Measurements from ENCODE around the gene TREM1.

Gene TREM1

DNA sequence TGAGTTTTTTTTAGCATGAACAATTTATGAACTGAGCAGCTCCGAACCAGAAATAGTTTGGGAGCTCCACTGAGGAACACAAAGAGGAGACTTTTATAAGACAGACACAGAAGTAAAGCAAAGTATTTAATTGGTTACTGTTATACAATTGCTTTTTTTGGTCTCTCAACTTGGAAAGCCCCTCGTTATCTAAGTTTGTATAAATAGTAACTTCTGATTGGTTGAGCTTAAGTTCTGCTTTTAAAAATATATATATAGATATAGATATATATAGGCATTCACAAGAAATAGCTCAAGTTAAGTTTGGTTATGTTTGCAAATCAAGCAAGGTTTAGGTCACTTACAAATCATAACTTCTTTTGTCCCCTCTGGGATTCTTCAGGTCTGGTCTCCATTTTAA, 28.7 kb upstream of the TREM1 start:
- TF ChIP-seq NFIC (IDR thresholded peaks at IDR 0.05) (no peak), ZBTB7A (IDR thresholded peaks at IDR 0.05; ENCODE audit: low read depth) (no peak), FOXM1 (IDR thresholded peaks at IDR 0.05; ENCODE audit: borderline replicate concordance, low read depth) (no peak), RAD21 (IDR thresholded peaks at IDR 0.05; ENCODE audit: low read depth) (no peak), EGR1 (IDR thresholded peaks at IDR 0.05) (no peak), CEBPB (IDR thresholded peaks at IDR 0.05) (no peak), EP300 (IDR thresholded peaks at IDR 0.05; ENCODE audit: borderline replicate concordance) (no peak), CREB1 (IDR thresholded peaks at IDR 0.05; ENCODE audit: low read depth) (no peak), YY1 (IDR thresholded peaks at IDR 0.05; ENCODE audit: low read depth) (no peak), TEAD4 (IDR thresholded peaks at IDR 0.05) (no peak), TCF12 (IDR thresholded peaks at IDR 0.05; ENCODE audit: low read depth) (no peak), TAF1 (IDR thresholded peaks at IDR 0.05; ENCODE audit: low read depth) (no peak)
- TF ChIP-seq, protein P1, sequence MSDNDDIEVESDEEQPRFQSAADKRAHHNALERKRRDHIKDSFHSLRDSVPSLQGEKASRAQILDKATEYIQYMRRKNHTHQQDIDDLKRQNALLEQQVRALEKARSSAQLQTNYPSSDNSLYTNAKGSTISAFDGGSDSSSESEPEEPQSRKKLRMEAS (IDR thresholded peaks at IDR 0.05): no peak
- TF ChIP-seq, protein P2, sequence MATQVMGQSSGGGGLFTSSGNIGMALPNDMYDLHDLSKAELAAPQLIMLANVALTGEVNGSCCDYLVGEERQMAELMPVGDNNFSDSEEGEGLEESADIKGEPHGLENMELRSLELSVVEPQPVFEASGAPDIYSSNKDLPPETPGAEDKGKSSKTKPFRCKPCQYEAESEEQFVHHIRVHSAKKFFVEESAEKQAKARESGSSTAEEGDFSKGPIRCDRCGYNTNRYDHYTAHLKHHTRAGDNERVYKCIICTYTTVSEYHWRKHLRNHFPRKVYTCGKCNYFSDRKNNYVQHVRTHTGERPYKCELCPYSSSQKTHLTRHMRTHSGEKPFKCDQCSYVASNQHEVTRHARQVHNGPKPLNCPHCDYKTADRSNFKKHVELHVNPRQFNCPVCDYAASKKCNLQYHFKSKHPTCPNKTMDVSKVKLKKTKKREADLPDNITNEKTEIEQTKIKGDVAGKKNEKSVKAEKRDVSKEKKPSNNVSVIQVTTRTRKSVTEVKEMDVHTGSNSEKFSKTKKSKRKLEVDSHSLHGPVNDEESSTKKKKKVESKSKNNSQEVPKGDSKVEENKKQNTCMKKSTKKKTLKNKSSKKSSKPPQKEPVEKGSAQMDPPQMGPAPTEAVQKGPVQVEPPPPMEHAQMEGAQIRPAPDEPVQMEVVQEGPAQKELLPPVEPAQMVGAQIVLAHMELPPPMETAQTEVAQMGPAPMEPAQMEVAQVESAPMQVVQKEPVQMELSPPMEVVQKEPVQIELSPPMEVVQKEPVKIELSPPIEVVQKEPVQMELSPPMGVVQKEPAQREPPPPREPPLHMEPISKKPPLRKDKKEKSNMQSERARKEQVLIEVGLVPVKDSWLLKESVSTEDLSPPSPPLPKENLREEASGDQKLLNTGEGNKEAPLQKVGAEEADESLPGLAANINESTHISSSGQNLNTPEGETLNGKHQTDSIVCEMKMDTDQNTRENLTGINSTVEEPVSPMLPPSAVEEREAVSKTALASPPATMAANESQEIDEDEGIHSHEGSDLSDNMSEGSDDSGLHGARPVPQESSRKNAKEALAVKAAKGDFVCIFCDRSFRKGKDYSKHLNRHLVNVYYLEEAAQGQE (IDR thresholded peaks at IDR 0.05; ENCODE audit: low read depth): no peak
- TF ChIP-seq, protein P3, sequence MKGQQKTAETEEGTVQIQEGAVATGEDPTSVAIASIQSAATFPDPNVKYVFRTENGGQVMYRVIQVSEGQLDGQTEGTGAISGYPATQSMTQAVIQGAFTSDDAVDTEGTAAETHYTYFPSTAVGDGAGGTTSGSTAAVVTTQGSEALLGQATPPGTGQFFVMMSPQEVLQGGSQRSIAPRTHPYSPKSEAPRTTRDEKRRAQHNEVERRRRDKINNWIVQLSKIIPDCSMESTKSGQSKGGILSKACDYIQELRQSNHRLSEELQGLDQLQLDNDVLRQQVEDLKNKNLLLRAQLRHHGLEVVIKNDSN (IDR thresholded peaks at IDR 0.05): no peak

DNA sequence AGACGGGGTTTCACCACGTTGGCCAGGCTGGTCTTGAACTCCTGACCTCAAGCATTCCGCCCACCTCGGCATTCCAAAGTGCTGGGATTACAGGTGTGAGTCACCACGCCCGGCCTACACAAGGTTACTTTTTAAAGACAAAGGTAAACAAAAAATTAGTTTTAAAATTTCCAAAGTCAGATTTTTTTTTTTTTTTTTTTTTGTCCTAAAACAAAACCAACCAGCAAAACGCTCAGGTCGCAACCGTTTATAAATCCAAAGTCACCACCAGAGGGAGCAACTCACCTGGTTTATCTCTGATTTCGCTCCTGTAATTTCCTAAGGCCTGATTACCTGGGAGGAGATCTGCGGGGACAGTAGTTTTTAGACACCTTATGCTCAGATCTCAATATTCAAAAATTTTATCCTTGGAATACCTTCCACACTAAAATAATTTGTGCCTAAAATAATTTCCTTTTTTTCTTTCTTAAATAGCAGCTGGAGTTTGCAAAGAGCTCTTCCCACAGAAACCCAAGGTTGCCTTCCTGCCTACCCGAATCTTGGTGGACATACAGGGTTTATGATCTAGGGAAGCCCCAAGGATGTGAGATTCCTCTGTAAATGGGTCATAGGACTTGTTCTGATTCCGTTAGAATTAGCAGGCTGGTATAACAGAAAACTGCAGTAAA, 19.8 kb upstream of the TREM1 start:
- no peak for TF ChIP-seq TAF1 (IDR thresholded peaks at IDR 0.05; ENCODE audit: low read depth)
- TF ChIP-seq ZBTB7A (IDR thresholded peaks at IDR 0.05; ENCODE audit: low read depth): no peak
- no peak for TF ChIP-seq YY1 (IDR thresholded peaks at IDR 0.05; ENCODE audit: low read depth)
- TF ChIP-seq, protein P2 (IDR thresholded peaks at IDR 0.05; ENCODE audit: low read depth): no peak
- TF ChIP-seq RAD21 (IDR thresholded peaks at IDR 0.05; ENCODE audit: low read depth): peak; percentile 68

DNA sequence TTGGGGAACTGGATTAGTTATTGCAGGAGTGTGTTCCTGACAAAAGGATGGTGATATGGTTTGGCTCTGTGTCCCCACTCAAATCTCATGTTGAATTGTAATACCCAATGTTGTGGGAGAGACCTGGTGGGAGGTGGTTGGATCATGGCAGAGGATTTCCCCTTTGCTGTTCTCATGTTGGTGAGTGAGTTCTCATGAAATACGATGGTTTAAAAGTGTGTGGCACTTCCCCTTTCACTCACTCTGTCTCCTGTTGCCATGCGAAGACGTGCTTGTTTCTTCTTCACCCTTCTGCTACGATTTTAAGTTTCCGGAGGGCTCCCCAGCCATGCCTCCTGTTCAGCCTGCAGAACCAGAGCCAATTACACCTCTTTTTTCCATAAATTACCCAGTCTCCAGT, 16.2 kb upstream of the TREM1 start:
- TF ChIP-seq, protein P1 (IDR thresholded peaks at IDR 0.05): no peak
- TF ChIP-seq TAF1 (IDR thresholded peaks at IDR 0.05; ENCODE audit: low read depth): no peak
- no peak for TF ChIP-seq FOXM1 (IDR thresholded peaks at IDR 0.05; ENCODE audit: borderline replicate concordance, low read depth)
- TF ChIP-seq CREB1 (IDR thresholded peaks at IDR 0.05; ENCODE audit: low read depth): no peak
- TF ChIP-seq, protein P3 (IDR thresholded peaks at IDR 0.05): no peak
- no peak for TF ChIP-seq TEAD4 (IDR thresholded peaks at IDR 0.05)
- no peak for TF ChIP-seq YY1 (IDR thresholded peaks at IDR 0.05; ENCODE audit: low read depth)
- TF ChIP-seq RAD21 (IDR thresholded peaks at IDR 0.05; ENCODE audit: low read depth): no peak
- TF ChIP-seq EGR1 (IDR thresholded peaks at IDR 0.05): no peak
- TF ChIP-seq CEBPB (IDR thresholded peaks at IDR 0.05): no peak
- TF ChIP-seq ZBTB7A (IDR thresholded peaks at IDR 0.05; ENCODE audit: low read depth): no peak
- TF ChIP-seq NFIC (IDR thresholded peaks at IDR 0.05): no peak
- no peak for TF ChIP-seq EP300 (IDR thresholded peaks at IDR 0.05; ENCODE audit: borderline replicate concordance)
- TF ChIP-seq TCF12 (IDR thresholded peaks at IDR 0.05; ENCODE audit: low read depth): no peak
- TF ChIP-seq, protein P2 (IDR thresholded peaks at IDR 0.05; ENCODE audit: low read depth): no peak

DNA sequence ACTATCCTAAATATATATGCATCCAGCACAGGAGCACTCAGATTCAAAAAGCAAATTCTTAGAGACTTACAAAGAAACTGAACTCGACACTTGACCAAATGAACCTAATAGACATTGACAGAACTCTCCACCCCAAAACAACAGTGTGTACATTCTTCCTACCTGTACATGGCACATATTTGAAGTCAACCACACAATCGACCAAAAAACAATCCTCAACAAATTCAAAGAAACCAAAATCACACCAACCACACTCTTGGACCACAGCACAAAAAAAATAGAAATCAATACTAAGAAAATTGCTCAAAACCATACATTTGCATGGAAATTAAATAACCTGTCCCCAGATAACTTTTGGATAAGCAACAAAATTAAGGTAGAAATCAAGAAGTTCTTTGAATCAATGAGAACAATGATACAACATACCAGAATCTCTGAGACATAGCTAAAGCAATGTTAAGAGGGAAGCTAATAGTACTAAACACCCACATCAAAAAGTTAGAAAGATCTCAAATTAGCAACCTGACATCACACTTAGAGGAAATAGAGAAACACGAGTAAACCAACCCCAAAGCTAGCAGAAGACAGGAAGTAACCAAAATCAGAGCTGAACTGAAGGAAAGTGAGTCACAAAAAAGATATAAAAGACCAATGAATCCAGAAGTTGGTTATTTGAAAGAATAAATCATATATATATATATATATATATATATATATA, 12.5 kb upstream of the TREM1 start:
- no peak for TF ChIP-seq NFIC (IDR thresholded peaks at IDR 0.05)
- TF ChIP-seq, protein P2 (IDR thresholded peaks at IDR 0.05; ENCODE audit: low read depth): no peak
- no peak for TF ChIP-seq TAF1 (IDR thresholded peaks at IDR 0.05; ENCODE audit: low read depth)
- no peak for TF ChIP-seq RAD21 (IDR thresholded peaks at IDR 0.05; ENCODE audit: low read depth)
- no peak for TF ChIP-seq EP300 (IDR thresholded peaks at IDR 0.05; ENCODE audit: borderline replicate concordance)
- TF ChIP-seq TEAD4 (IDR thresholded peaks at IDR 0.05): no peak
- no peak for TF ChIP-seq FOXM1 (IDR thresholded peaks at IDR 0.05; ENCODE audit: borderline replicate concordance, low read depth)
- no peak for TF ChIP-seq YY1 (IDR thresholded peaks at IDR 0.05; ENCODE audit: low read depth)
- no peak for TF ChIP-seq TCF12 (IDR thresholded peaks at IDR 0.05; ENCODE audit: low read depth)
- TF ChIP-seq ZBTB7A (IDR thresholded peaks at IDR 0.05; ENCODE audit: low read depth): no peak
- no peak for TF ChIP-seq CEBPB (IDR thresholded peaks at IDR 0.05)
- no peak for TF ChIP-seq CREB1 (IDR thresholded peaks at IDR 0.05; ENCODE audit: low read depth)
- TF ChIP-seq, protein P1 (IDR thresholded peaks at IDR 0.05): no peak
- TF ChIP-seq, protein P3 (IDR thresholded peaks at IDR 0.05): no peak
- TF ChIP-seq EGR1 (IDR thresholded peaks at IDR 0.05): no peak
